Measurements from ENCODE around the gene CSK. TPM values are rescaled to one million over a fixed set of nuclear protein-coding genes. Genes with fewer than 3 reads are reported as not detected.
A peak's percentile ranks its signal among the peaks of the same experiment; 100 is the strongest.

The CSK gene
- total and polyA plus RNA-seq, 2 donors (not counting 1 experiment from before 2014, with no cell fraction given) = 325 to 651 TPM

GRCh38 chr15:74825866-74826265 is 44.0 kb downstream of the CSK start:
- POLR2A ChIA-PET = interaction anchor here (0.6 kb wide), 1 partner anchor 12 kb away, joined by 6 read pairs; no protein-coding TSS in a partner anchor
- Mint-ChIP-seq H3K4me3 (no peak overlapping the region), H3K27me3 (peaks cover 31% of the 10 kb centered on the region), H3K4me1 (peaks cover 18% of the 10 kb centered on the region), H3K27ac (no peak overlapping the region), H3K9me3 (ENCODE audit: insufficient read depth) (no peaks in the 10 kb centered on the region)
- Histone ChIP-seq H3K4me3 (ENCODE audit: control extremely low read depth in 1 of 5, extremely low read depth in 1 of 5, insufficient read depth in 1 of 5, low read depth in 2 of 5, low read length in 4 of 5) (no peak overlapping the region), H3K4me2 (replicated peaks; ENCODE audit: low read depth, low read length, poor library complexity, severe bottlenecking) (no peak overlapping the region), H2AFZ (ENCODE audit: insufficient read depth, low read depth, low read length, poor library complexity, severe bottlenecking) (no peak overlapping the region), H4K20me1 (ENCODE audit: control insufficient read depth, insufficient read depth, low read length, poor library complexity, severe bottlenecking) (peaks cover 4% of the 10 kb centered on the region), H3K36me3 (replicated peaks in 1 of 2; ENCODE audit: control extremely low read depth in 1 of 2, control insufficient read depth in 1 of 2, extremely low read depth in 1 of 2, insufficient read depth in 2 of 2, low read length in 1 of 2) (no peaks in the 10 kb centered on the region), H3K79me2 (ENCODE audit: control insufficient read depth, insufficient read depth, low read length) (peaks cover 7% of the 10 kb centered on the region), H3K9ac (ENCODE audit: low read length) (no peak overlapping the region), H3K27me3 (replicated peaks in 1 of 4; ENCODE audit: control extremely low read depth in 1 of 4, control insufficient read depth in 3 of 4, insufficient read depth in 4 of 4, low read length in 3 of 4) (peaks cover 0 to 45% (median 17%) of the 10 kb centered on the region in 4 experiments), H3K27ac (ENCODE audit: low read length in 2 of 2) (no peak overlapping the region), H3K4me1 (ENCODE audit: control insufficient read depth in 2 of 2, insufficient read depth in 2 of 2, low read length in 2 of 2) (peaks cover 17 to 18% of the 10 kb centered on the region in 2 donors), H3K9me3 (ENCODE audit: control extremely low read depth in 1 of 3, control insufficient read depth in 2 of 3, insufficient read depth in 1 of 3, low read length in 2 of 3) (peaks cover 0 to 22% (median 0%) of the 10 kb centered on the region in 3 donors)
- DNase-seq = no peak
- ATAC-seq (ENCODE audit: low read depth) = no peak
- CTCF ChIA-PET = interaction anchor here (0.7 to 2.5 kb wide), 5 partner anchors 10 to 193 kb away, joined by 4 to 9 read pairs (median 5); no protein-coding TSS in a partner anchor
- WGBS (ENCODE audit: insufficient coverage) = 86% methylated on average over 3 of the region's 10 CpGs
- intact Hi-C loops (cut with micrococcal nuclease) = no loop called here
- TF ChIP-seq EZH2 (IDR thresholded peaks at IDR 0.05; ENCODE audit: borderline replicate concordance, insufficient read depth, low read depth, low read length, poor library complexity, severe bottlenecking) (no peak), CTCF (IDR thresholded peaks at IDR 0.05) (no peak)

GRCh38 chr15:74826364-74826819 is 44.5 kb downstream of the CSK start, which contains the start of gene CPLX3:
Gene CPLX3 (plus strand): TSS chr15:74826627. CDS start chr15:74826704, 77 bp downstream.
- peaks cover 4% of the 10 kb centered on the region for H4K20me1 ChIP-seq (ENCODE audit: control insufficient read depth, insufficient read depth, low read length, poor library complexity, severe bottlenecking)
- no peaks in the 10 kb centered on the region for H3K9me3 Mint-ChIP-seq (ENCODE audit: insufficient read depth)
- peaks cover 12% of the 10 kb centered on the region for H3K4me1 Mint-ChIP-seq
- peaks cover 11 to 12% of the 10 kb centered on the region in 2 donors for H3K4me1 ChIP-seq (ENCODE audit: control insufficient read depth in 2 of 2, insufficient read depth in 2 of 2, low read length in 2 of 2)
- H3K36me3 ChIP-seq (replicated peaks in 1 of 2; ENCODE audit: control extremely low read depth in 1 of 2, control insufficient read depth in 1 of 2, extremely low read depth in 1 of 2, insufficient read depth in 2 of 2, low read length in 1 of 2) = no peaks in the 10 kb centered on the region
- H2AFZ ChIP-seq (ENCODE audit: insufficient read depth, low read depth, low read length, poor library complexity, severe bottlenecking) = no peak within 1 kb of the TSS
- ATAC-seq (ENCODE audit: low read depth) (peak; percentile 54), DNase-seq (peak; percentile 60)
- H3K4me3 ChIP-seq (ENCODE audit: control extremely low read depth in 1 of 5, extremely low read depth in 1 of 5, insufficient read depth in 1 of 5, low read depth in 2 of 5, low read length in 4 of 5) = no peak within 1 kb of the TSS
- peaks cover 0 to 45% (median 17%) of the 10 kb centered on the region in 4 experiments for H3K27me3 ChIP-seq (replicated peaks in 1 of 4; ENCODE audit: control extremely low read depth in 1 of 4, control insufficient read depth in 3 of 4, insufficient read depth in 4 of 4, low read length in 3 of 4)
- ChIA-PET POLR2A (interaction anchor here (0.6 kb wide), 1 partner anchor 13 kb away, joined by 6 read pairs; no protein-coding TSS in a partner anchor), CTCF (interaction anchor here (0.7 to 2.5 kb wide), 6 partner anchors 10 to 193 kb away, joined by 3 to 9 read pairs (median 4); no protein-coding TSS in a partner anchor)
- H3K9ac ChIP-seq (ENCODE audit: low read length) = no peak within 1 kb of the TSS
- TF ChIP-seq CTCF (IDR thresholded peaks at IDR 0.05) = no peak
- no peak for TF ChIP-seq EZH2 (IDR thresholded peaks at IDR 0.05; ENCODE audit: borderline replicate concordance, insufficient read depth, low read depth, low read length, poor library complexity, severe bottlenecking)
- 12% methylated on average over 27 of the region's 44 CpGs for WGBS (ENCODE audit: insufficient coverage)
- peaks cover 31% of the 10 kb centered on the region for H3K27me3 Mint-ChIP-seq
- H3K27ac Mint-ChIP-seq = no peak within 1 kb of the TSS
- H3K4me2 ChIP-seq (replicated peaks; ENCODE audit: low read depth, low read length, poor library complexity, severe bottlenecking) = no peak within 1 kb of the TSS
- peaks cover 0 to 22% (median 0%) of the 10 kb centered on the region in 3 donors for H3K9me3 ChIP-seq (ENCODE audit: control extremely low read depth in 1 of 3, control insufficient read depth in 2 of 3, insufficient read depth in 1 of 3, low read length in 2 of 3)
- no peak within 1 kb of the TSS for H3K27ac ChIP-seq (ENCODE audit: low read length in 2 of 2)
- intact Hi-C loops (cut with micrococcal nuclease) = no loop called here
- H3K4me3 Mint-ChIP-seq = no peak within 1 kb of the TSS
- H3K79me2 ChIP-seq (ENCODE audit: control insufficient read depth, insufficient read depth, low read length) = peaks cover 4% of the 10 kb centered on the region

Measured in B cell (primary cell).